Measurements from ENCODE around the gene ARMCX4. TPM values are rescaled to one million over a fixed set of nuclear protein-coding genes. Genes with fewer than 3 reads are reported as not detected.

The ARMCX4 gene
- total RNA-seq, 1 experiment from 2014 or later, result 14.5 TPM

DNA sequence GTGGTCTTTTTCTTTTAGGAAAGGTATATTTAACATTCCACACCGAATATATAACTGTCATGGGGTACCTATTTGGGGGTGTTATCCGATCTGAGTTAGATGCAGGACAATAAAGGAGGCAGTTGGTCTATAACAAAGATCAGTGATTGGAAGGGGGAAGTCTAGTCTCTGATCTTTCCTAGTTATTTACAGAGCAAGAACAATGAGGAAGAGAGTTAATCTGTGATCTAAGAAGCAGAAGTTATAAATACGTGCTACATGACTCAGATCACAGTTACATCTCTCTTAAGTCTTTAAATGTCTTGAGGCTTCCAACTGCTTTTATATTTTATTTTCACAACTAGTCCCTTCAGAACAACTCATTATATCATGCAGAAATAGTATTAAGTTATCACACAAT, 33.2 kb upstream of the ARMCX4 start (continued):
- TF ChIP-seq GRHL2 (CRISPR knock-in tag; IDR thresholded peaks at IDR 0.05; ENCODE audit: insufficient replicate concordance, severe bottlenecking), result no peak
- no peak for TF ChIP-seq SMAD4 (CRISPR knock-in tag; IDR thresholded peaks at IDR 0.05)
- TF ChIP-seq, protein P1, sequence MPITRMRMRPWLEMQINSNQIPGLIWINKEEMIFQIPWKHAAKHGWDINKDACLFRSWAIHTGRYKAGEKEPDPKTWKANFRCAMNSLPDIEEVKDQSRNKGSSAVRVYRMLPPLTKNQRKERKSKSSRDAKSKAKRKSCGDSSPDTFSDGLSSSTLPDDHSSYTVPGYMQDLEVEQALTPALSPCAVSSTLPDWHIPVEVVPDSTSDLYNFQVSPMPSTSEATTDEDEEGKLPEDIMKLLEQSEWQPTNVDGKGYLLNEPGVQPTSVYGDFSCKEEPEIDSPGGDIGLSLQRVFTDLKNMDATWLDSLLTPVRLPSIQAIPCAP (CRISPR knock-in tag; IDR thresholded peaks at IDR 0.05), result no peak
- TF ChIP-seq, protein P2, sequence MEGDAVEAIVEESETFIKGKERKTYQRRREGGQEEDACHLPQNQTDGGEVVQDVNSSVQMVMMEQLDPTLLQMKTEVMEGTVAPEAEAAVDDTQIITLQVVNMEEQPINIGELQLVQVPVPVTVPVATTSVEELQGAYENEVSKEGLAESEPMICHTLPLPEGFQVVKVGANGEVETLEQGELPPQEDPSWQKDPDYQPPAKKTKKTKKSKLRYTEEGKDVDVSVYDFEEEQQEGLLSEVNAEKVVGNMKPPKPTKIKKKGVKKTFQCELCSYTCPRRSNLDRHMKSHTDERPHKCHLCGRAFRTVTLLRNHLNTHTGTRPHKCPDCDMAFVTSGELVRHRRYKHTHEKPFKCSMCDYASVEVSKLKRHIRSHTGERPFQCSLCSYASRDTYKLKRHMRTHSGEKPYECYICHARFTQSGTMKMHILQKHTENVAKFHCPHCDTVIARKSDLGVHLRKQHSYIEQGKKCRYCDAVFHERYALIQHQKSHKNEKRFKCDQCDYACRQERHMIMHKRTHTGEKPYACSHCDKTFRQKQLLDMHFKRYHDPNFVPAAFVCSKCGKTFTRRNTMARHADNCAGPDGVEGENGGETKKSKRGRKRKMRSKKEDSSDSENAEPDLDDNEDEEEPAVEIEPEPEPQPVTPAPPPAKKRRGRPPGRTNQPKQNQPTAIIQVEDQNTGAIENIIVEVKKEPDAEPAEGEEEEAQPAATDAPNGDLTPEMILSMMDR (IDR thresholded peaks at IDR 0.05), result no peak
- no peak for TF ChIP-seq NFYB (CRISPR knock-in tag; conservative IDR thresholded peaks at IDR 0.05; ENCODE audit: low read depth)
- no peak for TF ChIP-seq STAT6 (CRISPR knock-in tag; conservative IDR thresholded peaks at IDR 0.05; ENCODE audit: low read depth)
- TF ChIP-seq ZNF138 (CRISPR knock-in tag; conservative IDR thresholded peaks at IDR 0.05), result no peak
- TF ChIP-seq MXD4 (CRISPR knock-in tag; IDR thresholded peaks at IDR 0.05; ENCODE audit: borderline replicate concordance), result no peak
- no peak for TF ChIP-seq TCF7 (CRISPR knock-in tag; IDR thresholded peaks at IDR 0.05; ENCODE audit: low read depth)
- TF ChIP-seq NR3C1 (CRISPR knock-in tag; conservative IDR thresholded peaks at IDR 0.05; ENCODE audit: low read depth), result no peak
- no peak for TF ChIP-seq ZNF317 (CRISPR knock-in tag; IDR thresholded peaks at IDR 0.05; ENCODE audit: borderline replicate concordance, low read depth)
- TF ChIP-seq, protein P3, sequence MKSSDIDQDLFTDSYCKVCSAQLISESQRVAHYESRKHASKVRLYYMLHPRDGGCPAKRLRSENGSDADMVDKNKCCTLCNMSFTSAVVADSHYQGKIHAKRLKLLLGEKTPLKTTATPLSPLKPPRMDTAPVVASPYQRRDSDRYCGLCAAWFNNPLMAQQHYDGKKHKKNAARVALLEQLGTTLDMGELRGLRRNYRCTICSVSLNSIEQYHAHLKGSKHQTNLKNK (CRISPR knock-in tag; IDR thresholded peaks at IDR 0.05), result no peak
- TF ChIP-seq ATF3 (CRISPR knock-in tag; conservative IDR thresholded peaks at IDR 0.05), result no peak
- TF ChIP-seq EMX1 (CRISPR knock-in tag; IDR thresholded peaks at IDR 0.05), result no peak

GRCh38 chrX:101460669-101461068, 24.6 kb upstream of the ARMCX4 start:
- H3K9me3 Mint-ChIP-seq, result no peaks in the 10 kb centered on the region
- ChIA-PET POLR2A (no interaction called here), CTCF (no interaction called here)
- no peaks in the 10 kb centered on the region for H3K4me1 Mint-ChIP-seq
- DNase-seq (ENCODE audit: low spot score) (no peak), ATAC-seq (no peak)
- TF ChIP-seq ZNF121 (CRISPR knock-in tag; IDR thresholded peaks at IDR 0.05), result no peak
- no peaks in the 10 kb centered on the region for H3K27me3 Mint-ChIP-seq (ENCODE audit: low read depth)
- no peak overlapping the region for H3K27ac Mint-ChIP-seq
- no peaks in the 10 kb centered on the region for H3K36me3 Mint-ChIP-seq
- no peak overlapping the region for H3K4me3 Mint-ChIP-seq

DNA sequence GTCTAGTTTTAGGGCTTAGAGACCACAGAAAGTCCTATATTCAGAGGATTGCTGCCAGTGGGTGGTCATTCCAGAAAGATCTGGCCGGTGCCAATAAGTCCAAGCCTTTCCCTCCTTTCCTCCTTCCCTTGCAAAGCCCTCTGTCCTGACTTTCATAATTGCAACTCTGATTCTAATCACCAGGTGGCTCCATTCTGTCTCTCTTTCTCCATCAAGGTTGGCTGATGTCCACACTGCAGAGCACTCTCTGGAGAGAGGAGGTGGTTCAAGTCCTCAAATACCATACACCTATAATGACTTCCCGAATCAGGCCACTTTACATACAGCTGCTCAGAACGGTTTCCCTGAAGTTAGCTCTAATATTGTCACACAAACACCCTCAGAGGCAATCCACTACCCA, 22.4 kb upstream of the ARMCX4 start:
- no peak overlapping the region for H3K27ac Mint-ChIP-seq
- H3K36me3 Mint-ChIP-seq, result 0 out of 2 replicates have a peak, but pooled peaks cover under 1% of the 10 kb centered on the region
- no peaks in the 10 kb centered on the region for H3K4me1 Mint-ChIP-seq
- no peaks in the 10 kb centered on the region; the same call in 1 of the 2 replicates for H3K9me3 Mint-ChIP-seq
- no peaks in the 10 kb centered on the region for H3K27me3 Mint-ChIP-seq (ENCODE audit: low read depth)
- ChIA-PET POLR2A (no interaction called here), CTCF (interaction anchor here (1.3 kb wide), 1 partner anchor 22 kb away, joined by 3 read pairs; the partner anchor contains the start of gene ARMCX4)
- DNase-seq (ENCODE audit: low spot score), result no peak
- TF ChIP-seq ZNF263 (CRISPR knock-in tag; IDR thresholded peaks at IDR 0.05; ENCODE audit: low read depth) (no peak), FOXP1 (CRISPR knock-in tag; IDR thresholded peaks at IDR 0.05; ENCODE audit: borderline replicate concordance) (no peak), E2F5 (CRISPR knock-in tag; IDR thresholded peaks at IDR 0.05) (no peak), ESRRA (CRISPR knock-in tag; IDR thresholded peaks at IDR 0.05; ENCODE audit: borderline replicate concordance) (no peak), PRRX2 (CRISPR knock-in tag; IDR thresholded peaks at IDR 0.05) (no peak)
- peak; percentile 76 for ATAC-seq
- no peak overlapping the region for H3K4me3 Mint-ChIP-seq

Measured in WTC11 (cell line).